Middle frontal gyrus (tissue), 1 donor: ENCODE measurements around the gene MBD4.
A peak's percentile ranks its signal among the peaks of the same experiment; 100 is the strongest.

Experiments
- DNase-seq: peaks from one replicate; pipeline ENCODE4 v3.0.0-alpha.2; 2015; ENCODE audit warnings: low spot score; ENCODE audit errors: extremely low spot score

The MBD4 gene

GRCh38 chr3:129463716-129464115, 24.0 kb upstream of the MBD4 start:
- no peak for DNase-seq

DNA sequence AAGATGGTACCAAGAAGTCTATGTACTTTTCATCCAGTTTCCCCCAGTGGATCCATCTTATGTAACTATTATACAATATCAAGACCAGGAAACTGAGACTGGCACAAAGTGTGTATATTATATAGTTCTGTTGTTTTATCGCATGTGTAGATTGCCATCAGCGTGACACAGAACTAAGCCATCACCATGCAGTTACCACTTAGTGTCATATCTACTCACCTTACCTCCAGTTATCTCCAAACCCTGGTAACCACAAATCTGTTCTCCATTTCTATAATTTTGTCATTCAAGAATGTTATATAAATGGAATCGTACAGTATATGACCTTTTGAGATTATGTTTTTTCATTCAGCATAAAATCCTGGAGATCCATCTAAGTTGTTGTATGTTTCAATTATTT, 23.3 kb upstream of the MBD4 start:
- no peak for DNase-seq

- no peak for DNase-seq
These were observed 22.7 kb upstream of the MBD4 start for GRCh38 chr3:129462361-129462968.

DNA sequence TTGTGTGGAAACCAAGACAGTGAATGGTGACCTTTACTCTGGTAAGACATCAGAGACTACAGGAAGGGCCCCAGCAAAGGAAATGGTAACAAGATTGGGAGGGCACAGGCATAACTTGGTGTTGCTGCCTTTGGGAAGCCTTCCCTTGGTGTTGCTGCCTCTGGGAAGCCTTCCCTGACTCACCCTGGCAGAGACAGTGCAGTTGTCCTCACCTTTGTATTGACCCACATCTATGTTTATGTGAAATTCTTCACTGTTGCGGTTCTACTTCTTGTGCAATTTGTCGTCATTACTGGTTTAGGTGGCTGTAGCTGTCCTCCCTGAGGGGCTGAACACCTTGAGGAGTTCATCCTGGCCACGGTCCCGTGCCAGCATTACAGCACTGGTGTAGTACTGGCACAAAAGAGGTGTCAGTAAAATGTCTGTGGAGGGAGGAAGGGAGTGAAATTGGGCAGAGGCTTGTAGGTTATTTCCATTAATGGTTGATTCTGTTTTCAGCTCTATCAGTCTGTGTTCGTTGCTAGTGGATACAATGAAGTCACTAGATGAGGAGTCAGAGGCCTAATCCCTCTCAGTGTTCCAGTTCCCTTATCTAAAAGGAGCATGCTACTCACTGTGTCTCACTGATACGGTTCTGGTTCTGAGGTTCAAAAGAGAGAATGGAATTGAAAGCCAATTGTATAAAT, 21.9 kb upstream of the MBD4 start:
- DNase-seq: no peak

DNA sequence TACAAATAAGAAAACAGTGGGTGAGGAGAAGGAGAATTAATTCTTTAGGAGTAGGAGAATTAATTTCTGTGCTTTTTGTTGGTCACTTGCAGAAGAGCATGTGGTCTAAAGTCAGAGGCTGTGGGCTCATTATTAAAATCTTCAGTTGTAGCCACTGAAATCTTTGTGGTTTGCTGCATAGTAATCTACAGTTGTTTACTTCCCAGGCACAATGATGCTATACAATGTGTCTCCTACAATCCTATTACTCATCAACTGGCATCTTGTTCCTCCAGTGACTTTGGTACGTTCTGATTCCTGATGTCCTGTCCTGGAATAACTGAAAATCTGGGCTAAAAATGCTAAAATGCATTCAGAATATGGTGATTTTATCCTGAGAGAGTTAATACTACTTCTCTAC, 21.3 kb upstream of the MBD4 start:
- DNase-seq: no peak

DNA sequence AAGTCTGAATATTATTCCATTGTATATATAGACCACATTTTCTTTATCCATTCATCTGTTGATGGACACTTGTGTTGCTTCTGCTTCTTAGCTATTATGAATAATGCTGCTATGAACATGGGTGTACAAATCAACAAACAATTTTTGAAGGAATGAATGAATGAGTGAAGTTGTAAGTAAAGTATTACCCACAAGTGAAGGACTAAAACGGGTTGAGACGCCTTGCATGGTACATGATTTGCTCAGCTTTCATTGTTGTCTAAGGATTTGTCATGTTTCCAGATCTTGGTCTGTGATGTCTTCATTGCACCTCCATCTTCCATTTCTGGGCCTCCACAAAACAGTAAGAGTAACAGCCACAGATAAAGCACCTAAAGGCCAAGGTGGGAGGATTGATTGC, 20.8 kb upstream of the MBD4 start:
- no peak for DNase-seq

DNA sequence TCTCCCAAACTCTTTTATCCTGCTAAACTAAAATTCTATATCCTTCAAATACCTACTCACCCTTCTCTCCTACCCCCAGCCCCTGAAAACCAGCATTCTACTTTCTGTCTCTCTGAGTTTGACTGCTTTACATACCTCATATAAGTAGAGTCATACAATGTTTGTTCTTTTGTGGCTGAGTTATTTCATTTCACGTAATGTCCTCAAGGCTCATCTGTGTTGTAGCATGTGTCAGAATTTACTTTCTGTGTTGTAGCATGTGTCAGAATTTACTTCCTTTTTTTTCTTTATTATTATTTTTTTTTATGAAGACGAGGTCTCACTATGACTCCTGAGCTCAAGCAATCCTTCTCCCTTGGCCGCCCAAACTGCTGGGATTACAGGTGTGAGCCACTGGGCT, 20.4 kb upstream of the MBD4 start:
- no peak for DNase-seq

- no peak for DNase-seq
These were observed 14.0 kb upstream of the MBD4 start for GRCh38 chr3:129453732-129454131.

GRCh38 chr3:129449279-129450115, 9.7 kb upstream of the MBD4 start:
- no peak for DNase-seq

DNA sequence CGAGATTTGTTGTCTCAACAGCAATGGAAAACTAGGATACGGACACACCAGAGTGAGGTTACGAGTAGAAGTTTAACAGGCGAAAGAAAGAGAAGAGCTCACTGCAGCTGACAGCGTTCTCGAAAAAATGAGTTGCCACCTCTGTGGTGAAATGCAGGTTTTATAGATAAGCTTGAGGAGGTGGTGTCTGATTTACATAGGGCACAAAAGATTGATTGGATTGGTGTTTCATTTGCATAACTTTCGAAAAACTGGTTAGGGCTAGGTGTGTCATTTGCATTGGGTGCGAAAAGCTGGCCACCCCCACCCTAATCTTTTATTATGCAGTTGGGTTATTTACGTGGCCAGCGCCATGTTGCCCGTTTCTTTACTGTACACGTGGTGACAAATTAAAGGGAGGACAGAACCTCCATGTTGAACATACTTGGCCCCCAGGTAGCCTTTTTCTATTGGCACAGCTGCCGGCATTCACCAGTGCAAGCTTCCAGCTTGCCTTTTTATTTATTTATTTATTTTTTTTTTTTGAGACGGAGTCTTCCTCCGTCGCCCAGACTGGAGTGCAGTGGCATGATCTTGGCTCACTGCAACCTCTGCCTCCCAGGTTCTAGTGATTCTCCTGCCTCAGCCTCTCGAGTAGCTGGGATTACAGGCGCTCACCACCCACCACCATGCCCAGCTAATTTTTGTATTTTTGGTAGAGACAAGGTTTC, 8.6 kb upstream of the MBD4 start:
- no peak for DNase-seq

DNA sequence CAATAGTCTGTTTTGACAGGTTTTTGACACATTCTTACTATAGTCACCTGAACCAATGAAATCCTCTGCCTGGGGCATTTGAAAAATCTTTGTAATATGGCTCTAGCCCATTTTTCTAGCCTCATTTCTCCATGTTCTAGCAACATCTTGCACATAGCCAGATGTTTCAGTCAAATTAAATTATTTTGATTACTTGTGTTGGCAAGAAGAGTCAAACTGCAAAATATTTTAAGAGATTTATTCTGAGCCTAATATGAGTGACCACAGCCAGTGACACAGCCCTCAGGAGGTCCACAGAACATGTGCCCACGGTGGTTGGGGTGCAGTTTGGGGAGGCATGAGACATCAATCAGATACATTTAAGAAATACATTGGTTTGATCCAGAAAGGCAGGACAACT, 7.2 kb upstream of the MBD4 start:
- no peak for DNase-seq

GRCh38 chr3:129445471-129445870, 5.7 kb upstream of the MBD4 start:
- no peak for DNase-seq

- DNase-seq: no peak
These were observed 3.2 kb upstream of the MBD4 start for GRCh38 chr3:129442947-129443346.

GRCh38 chr3:129442486-129442885, 2.7 kb upstream of the MBD4 start:
- DNase-seq: no peak

GRCh38 chr3:129441782-129442181, 2.0 kb upstream of the MBD4 start:
- DNase-seq: peak; percentile 29

- no peak for DNase-seq
These were observed 1.5 kb upstream of the MBD4 start for GRCh38 chr3:129441215-129441614.

GRCh38 chr3:129440618-129441190, 956 bp upstream of the MBD4 start:
- DNase-seq: peak; percentile 33

DNA sequence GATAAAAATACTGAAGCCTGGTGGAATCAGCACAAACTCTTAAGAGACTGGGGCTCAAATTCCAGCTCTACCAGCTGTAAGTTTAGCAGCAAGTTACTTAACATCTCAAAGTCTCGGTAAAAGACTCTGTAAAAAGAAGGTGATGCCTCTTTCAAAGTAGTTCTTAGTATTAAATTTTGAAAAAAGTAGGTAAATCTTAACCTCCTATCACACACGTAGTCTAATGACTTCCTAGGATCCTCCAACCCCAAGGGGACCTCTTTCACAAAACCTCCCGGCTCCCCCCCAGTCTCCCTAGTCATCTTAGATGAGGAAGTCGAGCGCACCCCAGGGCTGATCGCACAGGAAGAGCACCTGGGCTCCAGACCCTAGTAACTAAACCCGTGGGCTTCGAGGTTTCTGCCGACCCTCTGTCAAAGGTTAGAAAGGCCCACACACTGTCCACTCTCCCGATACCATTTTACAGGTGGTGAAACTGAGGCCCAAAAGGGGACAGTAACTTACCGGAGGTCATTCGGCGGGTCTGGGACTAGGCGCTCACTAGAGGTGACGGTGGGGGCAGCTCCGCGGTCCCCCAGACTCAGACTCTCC, 427 bp downstream of the MBD4 start:
- no peak for DNase-seq

DNA sequence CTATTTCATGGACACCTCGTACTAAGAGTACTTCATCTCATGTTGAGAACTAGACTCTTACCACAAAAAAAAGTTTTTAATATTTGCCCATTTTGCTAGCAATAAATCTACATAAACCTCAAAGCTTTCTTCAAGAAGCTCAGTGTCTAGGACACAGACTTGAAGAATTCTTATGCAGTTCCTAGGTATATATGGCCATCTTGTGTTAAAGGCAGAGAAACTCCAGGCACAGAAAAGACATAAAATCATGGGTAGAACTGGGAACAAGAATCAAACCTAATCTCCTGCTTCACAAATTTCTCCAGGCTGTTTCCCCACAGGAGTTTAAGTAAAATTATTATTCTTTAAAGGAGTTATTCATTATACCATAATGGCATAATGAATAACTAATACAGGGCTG, 4.4 kb downstream of the MBD4 start:
- DNase-seq: no peak

- no peak for DNase-seq
These were observed 5.6 kb downstream of the MBD4 start for GRCh38 chr3:129434140-129434539.

DNA sequence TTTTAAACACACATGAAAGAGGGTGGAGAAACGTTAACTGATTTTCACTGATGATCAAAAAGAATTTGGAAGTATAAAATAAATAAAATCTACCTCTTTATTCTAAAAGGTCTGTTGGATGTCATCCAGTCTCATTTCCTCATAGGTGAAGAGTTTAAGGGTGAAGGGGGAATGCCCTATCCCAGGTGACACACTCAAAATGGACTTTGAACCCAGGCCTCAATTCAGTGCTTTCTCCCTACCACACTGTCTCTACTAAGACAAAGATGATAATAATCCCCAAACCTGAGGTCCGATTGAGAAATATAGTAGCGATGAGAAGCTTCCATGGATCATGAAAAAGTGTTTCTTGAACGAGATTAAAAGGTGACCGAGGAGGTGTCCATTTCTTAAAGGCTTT, 6.2 kb downstream of the MBD4 start:
- DNase-seq: no peak
